A549 (cell line): ENCODE results near the gene CDYL2. TPM values are rescaled to one million over a fixed set of nuclear protein-coding genes. Genes with fewer than 3 reads are reported as not detected.
A peak's percentile ranks its signal among the peaks of the same experiment; 100 is the strongest.

Experiments used
- ATAC-seq, 2 experiments: fragments of 200-7000 bp in 1 of 2; fragments of >200 bp in 1 of 2; cut with Nextera tagmentation in 1 of 2; cut with Tn5 transposase in 1 of 2; 3 replicates each; pipeline versions ENCODE4 v1.8.0 to v1.9.1; 2018 to 2020; ENCODE audit warnings: mild to moderate bottlenecking in 1 of 2, moderate library complexity in 1 of 2
- CTCF ChIA-PET: fragments of 300-600 bp; sonication (Branson Sonifier 250); formaldehyde crosslinking; extraction: SDS; loops from one replicate; lab custom pipeline; 2021; ENCODE audit warnings: antibody characterized with exemption, inconsistent platforms; lab: Yijun Ruan, JAX
- POLR2A ChIA-PET: fragments of 350-600 bp; formaldehyde crosslinking; extraction: SDS; loops from one replicate; lab custom pipeline; 2021; ENCODE audit warnings: antibody characterized with exemption, inconsistent platforms; lab: Yijun Ruan, JAX
- DNase-seq, 2 experiments: peaks; one replicate each; pipeline versions ENCODE4 v3.0.0 to v3.0.0-alpha.2; 2011 to 2016; ENCODE audit warnings: low read depth in 1 of 2, low spot score in 1 of 2
- FAIRE-seq: peaks from 2 replicates; lab custom pipeline; 2011; peaks lifted over from hg19 to GRCh38; lab: Jason Lieb, UNC
- H3K27ac ChIP-seq, 2 experiments: fragments of >200 bp; sonication (Bioruptor Twin); formaldehyde crosslinking; 3 replicates each; pipeline ENCODE4 v1.5.1; 2016 to 2017
- H3K4me1 ChIP-seq: fragments of >200 bp; sonication (Bioruptor Twin); formaldehyde crosslinking; 3 replicates; pipeline ENCODE4 v1.6.1; 2016
- H3K4me2 ChIP-seq: fragments of >200 bp; sonication (Bioruptor Twin); formaldehyde crosslinking; 3 replicates; pipeline ENCODE4 v1.6.1; 2016
- H3K4me3 ChIP-seq: fragments of >200 bp; sonication (Bioruptor Twin); formaldehyde crosslinking; 3 replicates; pipeline ENCODE4 v1.5.1; 2016
- H3K9me3 ChIP-seq: fragments of >200 bp; sonication (Bioruptor Twin); formaldehyde crosslinking; 3 replicates; pipeline ENCODE4 v1.6.1; 2016
- ATOH8 ChIP-seq: fragments of 250-450 bp; sonication (Bioruptor Pico); IDR thresholded peaks from 2 replicates; pipeline ENCODE4 v1.5.0; 2020; ENCODE audit warnings: low read depth, mild to moderate bottlenecking, moderate library complexity
- BHLHE40 ChIP-seq: IDR thresholded peaks from 2 replicates; pipeline ENCODE4 v1.6.1; 2012; ENCODE audit warnings: low read depth, low read length, inconsistent platforms
- CHD2 ChIP-seq: fragments of 150-350 bp; IDR thresholded peaks from 2 replicates; pipeline ENCODE4 v1.6.1; 2014; ENCODE audit warnings: low read length; ENCODE audit not compliant: partially characterized antibody
- CTCF ChIP-seq: fragments of >200 bp; sonication (Bioruptor Twin); formaldehyde crosslinking; IDR thresholded peaks from 3 replicates; pipeline ENCODE4 v1.5.1; 2016
- EHMT2 ChIP-seq: fragments of 200-600 bp; sonication (generic); IDR thresholded peaks from 2 replicates; pipeline ENCODE4 v1.6.1; 2016; ENCODE audit warnings: antibody characterized with exemption, low read depth, mild to moderate bottlenecking, moderate library complexity
- EP300 ChIP-seq, 2 experiments: fragments of >200 bp; sonication (Bioruptor Twin); formaldehyde crosslinking; IDR thresholded peaks; 2 replicates in 1 of 2; 3 replicates in 1 of 2; pipeline ENCODE4 v1.6.1; 2016 to 2017
- FOSB ChIP-seq: fragments of 250-450 bp; sonication (Bioruptor Pico); IDR thresholded peaks from 2 replicates; pipeline ENCODE4 v1.5.0; 2020; ENCODE audit warnings: mild to moderate bottlenecking, moderate library complexity
- FOSL2 ChIP-seq, 2 experiments: fragments of 450-650 bp in 1 of 2; fragments of >200 bp in 1 of 2; sonication (Bioruptor Twin) in 1 of 2; formaldehyde crosslinking; IDR thresholded peaks; 2 replicates each; pipeline versions ENCODE4 v1.5.0 to v1.6.1; 2016 to 2020; ENCODE audit warnings: mild to moderate bottlenecking in 1 of 2, moderate library complexity in 1 of 2
- HMGXB4 ChIP-seq: fragments of 250-450 bp; sonication (Bioruptor Pico); IDR thresholded peaks from 2 replicates; pipeline ENCODE4 v1.5.0; 2021; ENCODE audit warnings: mild to moderate bottlenecking, moderate library complexity, borderline replicate concordance
- HOXA7 ChIP-seq: fragments of 250-450 bp; sonication (Bioruptor Pico); IDR thresholded peaks from 2 replicates; pipeline ENCODE4 v1.5.0; 2020; ENCODE audit warnings: mild to moderate bottlenecking, moderate library complexity
- JUNB ChIP-seq: fragments of >200 bp; sonication (Bioruptor Twin); formaldehyde crosslinking; IDR thresholded peaks from 2 replicates; pipeline ENCODE4 v1.6.1; 2016
- KDM1A ChIP-seq: fragments of 200-600 bp; sonication (generic); IDR thresholded peaks from 2 replicates; pipeline ENCODE4 v1.6.1; 2016; ENCODE audit warnings: low read depth, mild to moderate bottlenecking
- MAFK ChIP-seq: fragments of 450-650 bp; IDR thresholded peaks from 2 replicates; pipeline ENCODE4 v1.6.1; 2014; ENCODE audit not compliant: partially characterized antibody
- NPAS2 ChIP-seq: fragments of 250-450 bp; sonication (Bioruptor Pico); IDR thresholded peaks from 2 replicates; pipeline ENCODE4 v1.8.0; 2022; ENCODE audit warnings: mild to moderate bottlenecking, moderate library complexity, borderline replicate concordance
- NR3C1 ChIP-seq: fragments of >200 bp; sonication (Bioruptor Twin); formaldehyde crosslinking; IDR thresholded peaks from 3 replicates; pipeline ENCODE4 v1.6.1; 2017
- PHF8 ChIP-seq: fragments of 200-600 bp; sonication (generic); IDR thresholded peaks from 2 replicates; pipeline ENCODE4 v1.6.1; 2016; ENCODE audit warnings: low read depth, mild to moderate bottlenecking, antibody characterized with exemption, moderate library complexity, borderline replicate concordance
- RAD21 ChIP-seq, 2 experiments: fragments of >200 bp in 1 of 2; sonication (Bioruptor Twin) in 1 of 2; formaldehyde crosslinking in 1 of 2; IDR thresholded peaks in 1 of 2; conservative IDR thresholded peaks in 1 of 2; 2 replicates in 1 of 2; 3 replicates in 1 of 2; pipeline ENCODE4 v1.6.1; 2012 to 2018; ENCODE audit warnings: inconsistent platforms in 1 of 2
- RCOR1 ChIP-seq: fragments of 150-350 bp; IDR thresholded peaks from 2 replicates; pipeline ENCODE4 v1.6.1; 2014; ENCODE audit warnings: antibody characterized with exemption, low read length, low read depth
- SMC3 ChIP-seq: fragments of >200 bp; sonication (Bioruptor Twin); formaldehyde crosslinking; IDR thresholded peaks from 3 replicates; pipeline ENCODE4 v1.6.1; 2018; ENCODE audit warnings: inconsistent platforms
- TFCP2L1 ChIP-seq: fragments of 250-450 bp; sonication (Bioruptor Pico); IDR thresholded peaks from 2 replicates; pipeline ENCODE4 v1.5.0; 2021; ENCODE audit warnings: mild to moderate bottlenecking
- TP53 ChIP-seq: fragments of 250-450 bp; sonication (Bioruptor Pico); IDR thresholded peaks from 2 replicates; pipeline ENCODE4 v1.5.0; 2021; ENCODE audit warnings: mild to moderate bottlenecking, moderate library complexity
- ZFP36 ChIP-seq: fragments of 450-650 bp; IDR thresholded peaks from 2 replicates; pipeline ENCODE4 v1.6.1; 2014; ENCODE audit warnings: borderline replicate concordance; ENCODE audit not compliant: partially characterized antibody
- WGBS: methylation state at CpG from one replicate; pipeline ENCODE4 v1.1.6; 2017; ENCODE audit errors: missing lambda C conversion rate; 5-methylcytosine and 5-hydroxymethylcytosine counted together
- polyA plus RNA-seq, 4 experiments: library from polyadenylated mRNA; depleted of rRNA in 3 of 4; stranded (reverse); fragments of >200 nt; fragmentation: RNase III in 1 of 4; extraction: RNeasy Plus Mini Kit Qiagen cat#74134 plus additional on column Dnase treatment in 1 of 4; gene quantifications; 2 replicates in 3 of 4; 3 replicates in 1 of 4; pipeline ENCODE4 v1.2.3, GENCODE V29; 2011 to 2017

The CDYL2 gene
- polyA plus RNA-seq, 2 of the 4 experiments (the other 2 are of a cell fraction), result 0.05 to 0.10 TPM

GRCh38 chr16:80672379-80672778 lies 132.0 kb downstream of the CDYL2 start:
- TF ChIP-seq NR3C1, result no peak
- no peak for TF ChIP-seq CTCF
- TF ChIP-seq TFCP2L1 (CRISPR knock-in tag), result no peak
- TF ChIP-seq JUNB, result no peak
- Histone ChIP-seq H3K4me3 (no peak overlapping the region), H3K9me3 (no peaks in the 10 kb centered on the region), H3K27ac (no peak overlapping the region), H3K4me2 (no peak overlapping the region), H3K4me1 (no peaks in the 10 kb centered on the region)
- CTCF ChIA-PET, result no interaction called here
- ATAC-seq, result no peak
- no peak for FAIRE-seq
- no peak for DNase-seq
- POLR2A ChIA-PET, result no interaction called here

- ATAC-seq, result no peak
- H3K9me3 ChIP-seq, result no peaks in the 10 kb centered on the region
- no peak for DNase-seq
- ChIA-PET CTCF (no interaction called here), POLR2A (no interaction called here)
- no peak for TF ChIP-seq ATOH8 (CRISPR knock-in tag)
- TF ChIP-seq JUNB, result no peak
- no peak for TF ChIP-seq NPAS2
- TF ChIP-seq CHD2, result no peak
- no peak for TF ChIP-seq KDM1A
- TF ChIP-seq MAFK, result peak; percentile 12
- TF ChIP-seq HMGXB4 (CRISPR knock-in tag), result no peak
- no peak for TF ChIP-seq SMC3
- no peak for TF ChIP-seq HOXA7 (CRISPR knock-in tag)
- no peak overlapping the region for H3K4me3 ChIP-seq
- H3K27ac ChIP-seq, result no peak overlapping the region
- WGBS, result 23% methylated on average over 5 of the region's 5 CpGs
- no peak for FAIRE-seq
- H3K4me1 ChIP-seq, result no peaks in the 10 kb centered on the region
- H3K4me2 ChIP-seq, result no peak overlapping the region
Measured at GRCh38 chr16:80671281-80671849, 133.0 kb downstream of the CDYL2 start.

- Histone ChIP-seq H3K27ac (no peak overlapping the region), H3K4me2 (no peak overlapping the region), H3K4me1 (no peaks in the 10 kb centered on the region), H3K4me3 (no peak overlapping the region), H3K9me3 (no peaks in the 10 kb centered on the region)
- ChIA-PET CTCF (no interaction called here), POLR2A (no interaction called here)
- DNase-seq (no peak), FAIRE-seq (no peak), ATAC-seq (no peak)
- TF ChIP-seq RAD21 (conservative IDR thresholded peaks at IDR 0.05 in 1 of 2, IDR thresholded peaks at IDR 0.05 in 1 of 2) (no peak), EHMT2 (no peak)
- WGBS, result 24% methylated on average over 20 of the region's 20 CpGs
Measured at GRCh38 chr16:80670170-80670865, 134.1 kb downstream of the CDYL2 start.

GRCh38 chr16:80669673-80670072 lies 134.7 kb downstream of the CDYL2 start:
- no peak for ATAC-seq
- Histone ChIP-seq H3K4me1 (no peaks in the 10 kb centered on the region), H3K9me3 (no peaks in the 10 kb centered on the region), H3K4me3 (no peak overlapping the region), H3K4me2 (no peak overlapping the region), H3K27ac (no peak overlapping the region)
- ChIA-PET POLR2A (no interaction called here), CTCF (no interaction called here)
- no peak for FAIRE-seq
- DNase-seq, result no peak
- 0% methylated on average over 1 of the region's 6 CpGs for WGBS
- TF ChIP-seq TP53 (no peak), RCOR1 (no peak), BHLHE40 (no peak), ZFP36 (no peak), KDM1A (no peak), SMC3 (no peak), FOSL2 (IDR thresholded peaks at IDR 0.05) (no peak), FOSL2 (CRISPR knock-in tag; IDR thresholded peaks at IDR 0.05) (no peak), PHF8 (no peak), FOSB (CRISPR knock-in tag) (no peak), HMGXB4 (CRISPR knock-in tag) (no peak), EP300 (IDR thresholded peaks at IDR 0.05) (no peak), ATOH8 (CRISPR knock-in tag) (no peak)
